BJ (cell line): ENCODE measurements around the gene OR4K1. TPM values are rescaled to one million over a fixed set of nuclear protein-coding genes. Genes with fewer than 3 reads are reported as not detected.

Experiments
- polyA plus RNA-seq: library from polyadenylated mRNA; depleted of rRNA; stranded (reverse); fragments of >200 nt; gene quantifications from 2 replicates; pipeline ENCODE4 v1.2.3, GENCODE V29; 2011; rRNA removed

Gene OR4K1
- polyA plus RNA-seq, 1 experiment = not detected

Other genes starting within 250 kb of the OR4K1 start
- not detected in 2 replicates for gene OR11H2, start 217.0 kb upstream of the OR4K1 start, polyA plus RNA-seq
- not detected in 2 replicates for gene OR4Q3, start 187.3 kb upstream of the OR4K1 start, polyA plus RNA-seq
- not detected in 2 replicates for gene OR4M1, start 157.4 kb upstream of the OR4K1 start, polyA plus RNA-seq
- not detected in 2 replicates for gene OR4N2, start 127.1 kb upstream of the OR4K1 start, polyA plus RNA-seq
- not detected in 2 replicates for gene OR4K2, start 55.8 kb upstream of the OR4K1 start, polyA plus RNA-seq
- not detected in 2 replicates for gene OR4K5, start 10.3 kb upstream of the OR4K1 start, polyA plus RNA-seq
- not detected in 2 replicates for gene OR4K15, start 44.7 kb downstream of the OR4K1 start, polyA plus RNA-seq
- gene OR4Q2, start 71.2 kb downstream of the OR4K1 start, polyA plus RNA-seq = not detected in 2 replicates
- gene OR4K14, start 88.4 kb downstream of the OR4K1 start, polyA plus RNA-seq = not detected in 2 replicates
- not detected in 2 replicates for gene OR4K13, start 105.1 kb downstream of the OR4K1 start, polyA plus RNA-seq
- not detected in 2 replicates for gene OR4L1, start 129.1 kb downstream of the OR4K1 start, polyA plus RNA-seq
- not detected in 2 replicates for gene OR4K17, start 179.8 kb downstream of the OR4K1 start, polyA plus RNA-seq
- not detected in 2 replicates for gene OR4N5, start 207.9 kb downstream of the OR4K1 start, polyA plus RNA-seq